Activated naive CD4-positive, alpha-beta T cell (primary cell): ENCODE data around the gene COL9A3.

Experiments used
- DNase-seq, 4 experiments: peaks; one replicate each; lab custom pipeline; 2025; lab: John Stamatoyannopoulos, UW

COL9A3 gene

DNA sequence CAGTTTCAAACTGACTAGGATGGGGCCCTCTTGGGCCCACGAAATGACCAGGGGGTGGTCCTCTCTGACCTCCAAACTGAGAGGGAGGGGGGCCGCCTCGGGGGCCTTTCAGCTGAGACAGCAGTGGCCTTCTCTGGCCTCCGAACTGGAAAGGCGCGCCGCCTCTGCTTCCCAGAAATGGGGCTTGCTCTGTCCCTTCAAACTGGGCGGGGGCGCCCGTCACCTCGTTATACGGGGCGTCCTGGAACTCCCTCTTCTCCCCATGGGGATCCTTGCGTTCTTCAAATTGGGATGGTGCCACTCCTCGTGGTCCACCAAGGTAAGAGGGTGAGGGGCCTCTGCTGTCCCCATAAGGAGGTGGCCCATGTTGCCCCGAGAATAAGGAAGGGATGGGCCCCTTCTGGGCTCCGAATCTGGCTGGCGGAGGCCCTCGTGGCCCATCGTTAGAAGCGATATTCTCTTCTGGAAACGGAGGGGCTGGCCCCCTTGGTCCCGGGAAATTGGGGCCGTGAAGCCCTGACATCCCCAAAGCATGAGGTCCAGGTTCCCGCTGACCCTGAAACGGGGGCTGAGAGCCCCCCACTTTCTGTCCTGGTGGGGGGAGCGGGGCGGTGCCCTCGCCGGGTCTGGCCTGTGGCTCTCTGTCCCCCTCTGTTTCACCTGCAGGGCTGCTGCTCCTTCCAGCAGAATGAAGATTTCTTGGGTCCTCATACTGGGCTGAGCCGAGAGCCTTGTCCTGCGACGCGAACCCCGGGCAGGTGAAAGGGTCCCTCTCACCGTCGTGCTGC is 63.5 kb downstream of the COL9A3 start:
- no peak for DNase-seq

- DNase-seq: no peak
Measured at GRCh38 chr20:62880935-62881661, 64.2 kb downstream of the COL9A3 start.

DNA sequence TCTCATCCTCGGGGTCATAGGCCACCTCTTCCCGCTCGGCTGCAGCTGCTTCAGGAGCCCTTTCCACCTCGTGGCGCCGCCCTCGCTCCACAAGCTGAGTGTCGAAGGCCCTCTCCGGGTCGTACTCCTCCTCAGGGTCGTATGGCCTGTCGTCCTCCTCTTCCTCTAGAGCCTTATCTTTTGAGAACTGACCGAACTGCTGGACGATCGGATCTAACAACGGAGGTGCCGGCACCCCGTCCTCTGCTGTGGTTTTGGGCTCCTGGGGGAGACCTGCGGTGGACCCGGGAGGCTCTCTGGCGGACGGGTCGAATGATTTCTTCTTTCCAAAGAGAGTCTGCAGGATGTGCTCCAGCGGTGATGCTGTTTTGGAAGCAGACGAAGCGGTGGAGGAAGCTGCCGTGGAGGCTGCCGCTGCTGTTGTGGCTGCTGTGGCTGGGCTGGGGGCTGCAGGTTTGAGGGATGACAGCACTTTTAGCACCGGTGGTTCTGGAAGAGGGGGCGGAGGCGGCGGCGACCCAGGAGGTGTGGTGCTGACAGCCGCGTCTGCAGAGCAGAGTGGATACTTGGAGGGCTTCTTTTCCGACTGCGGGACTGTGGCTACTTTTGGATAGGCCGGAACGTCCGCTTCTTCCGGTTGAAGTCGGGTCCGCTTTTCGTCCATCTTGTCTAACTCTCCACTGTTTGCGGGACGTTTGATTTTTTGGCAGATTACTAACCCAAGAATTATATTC is 65.0 kb downstream of the COL9A3 start:
- no peak for DNase-seq

GRCh38 chr20:62882426-62882825 is 65.6 kb downstream of the COL9A3 start:
- DNase-seq: no peak

DNA sequence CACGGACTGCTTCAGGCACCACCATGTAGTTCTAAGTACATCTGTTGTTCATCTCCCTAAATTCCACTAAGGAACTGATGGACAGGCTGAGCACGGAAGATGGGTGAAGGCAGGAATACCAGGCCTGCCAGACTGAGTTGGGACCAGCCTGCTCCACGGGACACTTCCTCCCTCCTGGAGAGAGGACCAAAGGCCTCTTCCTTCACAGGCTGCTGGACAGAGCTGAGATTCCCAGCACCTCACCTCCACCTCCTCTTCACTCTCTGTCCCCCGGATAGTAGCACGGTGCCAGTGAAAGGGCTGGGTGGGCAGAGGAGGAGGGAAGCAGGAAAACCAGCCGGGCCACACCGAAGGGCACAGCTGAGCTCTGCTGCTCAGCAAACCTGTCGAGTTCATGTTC is 67.7 kb downstream of the COL9A3 start:
- DNase-seq: no peak

DNA sequence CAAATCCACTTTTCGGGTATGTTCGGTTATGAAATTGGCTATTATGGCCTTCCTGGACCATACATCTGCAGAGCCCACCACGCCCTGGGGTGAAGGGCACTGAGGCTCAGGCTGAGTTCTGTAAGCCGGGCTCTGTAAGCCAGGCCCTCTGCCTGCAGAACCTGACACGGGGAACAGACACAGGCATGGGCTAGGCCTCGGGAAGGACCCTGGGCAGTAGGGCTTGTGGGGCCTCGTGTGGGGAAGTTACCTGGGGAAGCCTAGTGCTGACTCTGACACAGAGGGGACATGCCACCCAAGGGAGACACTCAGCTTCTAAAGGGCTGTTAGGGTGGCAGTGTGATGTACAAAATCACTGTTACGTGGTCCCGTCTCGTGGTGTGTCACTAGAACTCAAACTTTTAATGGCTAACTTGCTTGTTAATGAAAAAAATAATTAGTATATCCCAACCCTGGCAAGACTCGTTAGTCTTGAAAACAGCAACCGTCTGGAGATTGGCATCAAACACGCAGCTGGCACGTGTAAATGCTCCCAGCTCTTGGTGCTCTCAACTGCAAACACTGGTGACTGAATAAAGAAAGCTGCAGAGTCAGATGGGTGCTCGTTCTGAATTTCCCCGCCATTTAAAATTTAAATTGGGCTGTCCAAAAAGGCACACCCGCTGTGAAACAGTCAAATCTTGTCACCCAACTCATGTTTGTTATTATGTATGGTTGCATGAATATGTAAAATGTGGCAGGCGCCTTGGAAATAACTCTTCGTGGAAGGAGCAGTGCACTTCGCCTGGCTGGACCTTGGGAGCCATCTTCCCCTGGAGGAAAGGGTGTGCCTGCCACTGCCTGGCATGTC is 68.4 kb downstream of the COL9A3 start:
- no peak for DNase-seq

DNA sequence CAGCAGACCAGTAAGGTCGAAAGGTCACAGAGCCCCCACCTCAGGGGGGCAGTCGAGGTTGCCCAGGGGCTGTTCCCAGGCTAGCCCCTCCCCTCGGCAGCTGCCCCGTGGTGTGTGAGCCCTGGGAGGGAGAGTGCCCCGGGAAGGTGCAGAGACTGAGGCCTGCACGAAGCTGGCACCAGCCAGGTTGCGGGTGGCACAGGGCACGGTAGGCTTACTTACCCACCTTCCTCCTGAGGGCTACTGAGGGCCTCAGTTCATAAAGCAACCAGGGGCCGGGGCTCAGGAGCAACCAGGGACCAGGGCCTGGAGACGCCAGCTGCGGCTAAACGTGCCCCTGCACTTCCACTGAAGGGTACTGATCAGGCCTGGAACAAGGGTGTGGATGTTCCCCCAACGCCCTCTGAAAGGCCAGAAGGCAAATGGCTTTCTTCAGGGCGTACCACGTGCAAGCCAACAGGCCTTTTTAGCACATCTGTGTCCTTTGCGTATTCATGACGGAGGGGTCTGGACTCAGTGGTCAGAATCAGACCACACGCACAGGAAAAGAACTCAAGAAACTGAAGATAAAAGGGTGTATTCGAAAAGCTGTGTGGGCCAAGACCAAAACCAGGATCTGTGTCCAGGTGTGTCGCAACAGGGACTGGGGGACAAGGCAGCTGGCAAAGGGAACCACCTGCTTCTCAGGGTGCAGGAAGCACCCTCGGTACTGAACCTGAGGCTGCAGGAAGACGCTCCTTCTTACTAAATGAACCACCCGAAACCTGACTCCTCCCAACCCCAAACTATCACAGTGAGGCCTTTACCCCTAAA is 69.3 kb downstream of the COL9A3 start:
- no peak for DNase-seq

- DNase-seq: no peak
Measured at GRCh38 chr20:62886709-62887058, 69.8 kb downstream of the COL9A3 start.

GRCh38 chr20:62887152-62887859 is 70.5 kb downstream of the COL9A3 start:
- DNase-seq: peak in 1 of 4 experiments; percentile 12

DNA sequence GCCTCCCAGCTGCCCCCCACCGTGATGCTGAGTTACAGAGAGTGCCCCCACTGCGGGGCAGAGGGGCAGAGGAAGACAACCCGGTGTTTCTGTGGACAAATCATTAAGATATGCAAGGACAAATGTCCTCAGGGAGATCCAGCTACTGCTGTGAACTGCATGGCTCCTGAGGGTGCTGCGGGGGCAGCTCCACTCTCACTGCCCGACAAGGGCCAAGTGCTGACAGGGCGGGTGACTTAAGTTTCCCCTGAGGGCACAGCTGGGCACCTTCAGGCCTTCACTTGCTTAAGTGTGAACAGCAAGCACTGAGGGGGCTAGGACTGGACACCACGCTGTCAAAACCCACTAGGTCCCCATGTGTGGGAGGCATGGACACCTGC is 71.0 kb downstream of the COL9A3 start:
- no peak for DNase-seq

GRCh38 chr20:62888406-62888805 is 71.6 kb downstream of the COL9A3 start:
- no peak for DNase-seq

DNA sequence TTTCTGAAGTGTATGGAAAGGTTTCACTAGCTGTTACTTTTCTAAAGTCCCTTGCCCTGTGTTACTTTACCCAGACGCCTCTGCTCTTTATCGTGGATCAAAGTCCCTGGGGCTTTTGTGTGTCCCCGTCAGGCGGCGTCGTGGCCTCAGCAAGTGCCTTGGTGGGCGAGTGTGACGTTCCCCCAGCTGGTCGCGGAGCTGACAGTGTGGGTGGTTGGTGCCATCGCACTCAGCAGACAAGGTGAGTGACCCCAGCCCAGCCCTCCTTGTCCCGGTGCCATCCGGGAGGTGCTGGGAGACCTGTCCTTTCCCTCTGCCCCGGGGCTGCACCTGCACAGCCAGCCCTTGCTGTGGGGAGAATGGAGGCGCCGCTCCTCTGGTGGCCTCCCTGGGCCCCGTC is 72.1 kb downstream of the COL9A3 start:
- no peak for DNase-seq

DNA sequence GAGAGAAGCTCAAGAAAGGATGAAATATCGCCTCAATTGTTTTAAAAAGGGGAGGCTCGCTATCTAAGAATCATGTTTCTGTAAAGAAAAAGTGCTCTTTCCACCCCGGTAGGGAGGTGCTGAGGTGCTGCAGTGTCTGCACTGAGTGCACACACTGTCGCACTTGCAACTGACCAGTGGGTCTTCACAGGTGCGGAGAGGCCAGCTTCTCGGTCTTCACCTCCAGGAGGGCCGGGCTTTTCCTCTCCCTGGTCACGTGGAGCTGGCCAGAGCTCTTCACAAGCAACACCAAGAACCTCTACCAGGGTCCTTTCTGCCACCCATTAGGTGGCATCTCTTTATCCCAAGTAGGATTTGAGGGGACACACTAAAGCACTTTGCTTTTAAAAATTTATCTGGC is 72.6 kb downstream of the COL9A3 start:
- DNase-seq: no peak

DNA sequence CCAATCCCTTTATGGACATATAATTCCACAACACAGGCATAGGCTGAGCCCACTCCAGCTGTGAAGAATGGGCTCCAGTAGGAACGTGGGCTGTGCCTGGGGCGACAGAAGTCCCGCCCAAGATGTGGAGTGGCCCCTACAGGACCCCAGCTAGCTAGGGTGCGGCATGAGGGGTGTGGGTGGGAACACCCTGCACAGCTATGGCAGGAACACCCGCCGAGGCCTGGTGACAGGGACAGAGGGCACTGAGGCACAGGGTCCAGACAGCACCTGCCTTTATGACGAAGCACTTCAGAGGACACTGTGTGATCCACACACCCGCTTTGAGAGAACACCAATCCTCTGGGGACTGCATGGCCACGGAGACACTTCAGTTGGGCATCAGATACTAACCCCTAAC is 73.0 kb downstream of the COL9A3 start:
- no peak for DNase-seq

GRCh38 chr20:62890444-62890843 is 73.6 kb downstream of the COL9A3 start:
- no peak for DNase-seq
